ENCODE results near the gene MFRP. TPM values are rescaled to one million over a fixed set of nuclear protein-coding genes. Genes with fewer than 3 reads are reported as not detected.

The MFRP gene
- total RNA-seq, 2 experiments from 2014 or later = not detected

DNA sequence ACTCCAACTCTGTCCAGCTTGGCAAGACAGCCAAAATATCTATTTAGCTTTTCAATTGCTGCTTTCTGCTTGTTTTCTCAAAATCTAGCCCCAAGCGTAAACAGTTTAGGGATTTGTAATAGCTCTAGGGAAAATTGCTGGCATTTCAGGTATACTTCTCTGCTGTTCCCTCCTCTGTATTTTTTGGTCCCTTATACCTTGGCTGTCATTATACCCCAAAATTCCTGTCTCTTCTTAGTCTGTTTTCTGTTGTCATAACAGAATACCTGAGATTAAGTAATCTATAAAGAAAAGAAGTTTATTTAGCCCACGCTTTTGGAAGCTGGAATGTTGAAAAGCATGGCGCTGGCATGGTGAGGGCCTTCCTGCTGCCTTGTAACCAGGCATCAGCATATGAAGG lies 53.0 kb downstream of the MFRP start:
- H3K36me3 Mint-ChIP-seq (ENCODE audit: low read depth) = peaks cover 78% of the 10 kb centered on the region
- ATAC-seq (ENCODE audit: poor library complexity) (no peak), DNase-seq (no peak)
- no peaks in the 10 kb centered on the region for H3K27me3 Mint-ChIP-seq
- Histone ChIP-seq H3K4me3 (ENCODE audit: low read length) (no peak overlapping the region), H3K9me3 (ENCODE audit: control insufficient read depth in 1 of 2, insufficient read depth in 1 of 2, low read length in 2 of 2) (peaks cover 0 to 18% of the 10 kb centered on the region in 2 experiments), H3K27ac (ENCODE audit: low read depth in 1 of 2, low read length in 2 of 2) (no peak overlapping the region), H3K4me1 (ENCODE audit: insufficient read depth, low read length) (no peaks in the 10 kb centered on the region), H3K36me3 (ENCODE audit: insufficient read depth, low read length) (peaks cover 65% of the 10 kb centered on the region), H3K27me3 (ENCODE audit: control insufficient read depth in 1 of 2, insufficient read depth in 2 of 2, low read length in 2 of 2) (no peaks in the 10 kb centered on the region)
- no peaks in the 10 kb centered on the region for H3K4me1 Mint-ChIP-seq (ENCODE audit: low read depth)
- H3K4me3 Mint-ChIP-seq = no peak overlapping the region
- H3K27ac Mint-ChIP-seq = no peak overlapping the region
- H3K9me3 Mint-ChIP-seq = no peaks in the 10 kb centered on the region
- ChIA-PET POLR2A (no interaction called here), CTCF (no interaction called here)
- intact Hi-C loops (cut with DNase I, micrococcal nuclease) = no loop called here
- TF ChIP-seq, protein P1, sequence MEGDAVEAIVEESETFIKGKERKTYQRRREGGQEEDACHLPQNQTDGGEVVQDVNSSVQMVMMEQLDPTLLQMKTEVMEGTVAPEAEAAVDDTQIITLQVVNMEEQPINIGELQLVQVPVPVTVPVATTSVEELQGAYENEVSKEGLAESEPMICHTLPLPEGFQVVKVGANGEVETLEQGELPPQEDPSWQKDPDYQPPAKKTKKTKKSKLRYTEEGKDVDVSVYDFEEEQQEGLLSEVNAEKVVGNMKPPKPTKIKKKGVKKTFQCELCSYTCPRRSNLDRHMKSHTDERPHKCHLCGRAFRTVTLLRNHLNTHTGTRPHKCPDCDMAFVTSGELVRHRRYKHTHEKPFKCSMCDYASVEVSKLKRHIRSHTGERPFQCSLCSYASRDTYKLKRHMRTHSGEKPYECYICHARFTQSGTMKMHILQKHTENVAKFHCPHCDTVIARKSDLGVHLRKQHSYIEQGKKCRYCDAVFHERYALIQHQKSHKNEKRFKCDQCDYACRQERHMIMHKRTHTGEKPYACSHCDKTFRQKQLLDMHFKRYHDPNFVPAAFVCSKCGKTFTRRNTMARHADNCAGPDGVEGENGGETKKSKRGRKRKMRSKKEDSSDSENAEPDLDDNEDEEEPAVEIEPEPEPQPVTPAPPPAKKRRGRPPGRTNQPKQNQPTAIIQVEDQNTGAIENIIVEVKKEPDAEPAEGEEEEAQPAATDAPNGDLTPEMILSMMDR (IDR thresholded peaks at IDR 0.05) = no peak

DNA sequence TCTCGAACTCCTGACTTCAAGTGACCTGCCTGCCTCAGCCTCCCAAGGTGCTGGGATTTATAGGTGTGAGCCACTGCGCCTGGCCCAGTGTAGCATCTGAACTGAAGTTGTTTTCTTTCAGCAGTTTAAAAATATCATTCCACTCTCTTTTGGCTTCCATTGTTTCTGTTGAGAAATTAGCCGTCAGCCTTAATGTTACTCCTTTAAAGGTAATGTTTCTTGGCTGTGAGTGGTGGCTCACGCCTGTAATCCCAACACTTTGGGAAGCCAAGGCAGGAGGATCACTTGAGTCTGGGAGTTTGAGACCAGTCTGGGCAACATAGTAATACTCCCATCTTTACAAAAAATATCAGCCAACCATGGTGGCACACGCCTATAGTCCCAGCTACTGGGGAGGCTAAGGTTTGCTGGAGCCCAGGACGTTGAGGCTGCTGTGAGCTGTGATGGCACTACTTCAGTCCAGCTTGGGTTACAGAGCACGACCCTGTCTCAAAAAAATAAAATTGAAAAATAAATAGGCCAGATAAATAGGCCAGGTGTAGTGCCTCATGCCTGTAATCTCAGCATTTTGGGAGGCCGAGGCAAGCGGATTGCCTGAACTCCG lies 55.5 kb downstream of the MFRP start:
- CTCF ChIA-PET = no interaction called here
- ATAC-seq (ENCODE audit: poor library complexity) (no peak), DNase-seq (no peak)
- TF ChIP-seq, protein P1 (IDR thresholded peaks at IDR 0.05) = no peak
- Histone ChIP-seq H3K27me3 (ENCODE audit: control insufficient read depth in 1 of 2, insufficient read depth in 2 of 2, low read length in 2 of 2) (no peaks in the 10 kb centered on the region), H3K4me3 (ENCODE audit: low read length) (no peak overlapping the region), H3K36me3 (ENCODE audit: insufficient read depth, low read length) (peaks cover 63% of the 10 kb centered on the region), H3K27ac (ENCODE audit: low read depth in 1 of 2, low read length in 2 of 2) (no peak overlapping the region), H3K4me1 (ENCODE audit: insufficient read depth, low read length) (no peaks in the 10 kb centered on the region), H3K9me3 (ENCODE audit: control insufficient read depth in 1 of 2, insufficient read depth in 1 of 2, low read length in 2 of 2) (peaks cover 0 to 18% of the 10 kb centered on the region in 2 experiments)
- H3K4me3 Mint-ChIP-seq = no peak overlapping the region
- no peak overlapping the region for H3K27ac Mint-ChIP-seq
- no peaks in the 10 kb centered on the region for H3K27me3 Mint-ChIP-seq
- H3K4me1 Mint-ChIP-seq (ENCODE audit: low read depth) = no peaks in the 10 kb centered on the region
- intact Hi-C loops (cut with DNase I, micrococcal nuclease) = no loop called here
- H3K9me3 Mint-ChIP-seq = no peaks in the 10 kb centered on the region
- peaks cover 79% of the 10 kb centered on the region for H3K36me3 Mint-ChIP-seq (ENCODE audit: low read depth)
- POLR2A ChIA-PET = interaction anchor here (1.0 to 1.2 kb wide), 2 partner anchors 17 to 24 kb away, joined by 3 read pairs; no protein-coding TSS in a partner anchor

Small RNA genes lying within 50 kb of the gene (microRNA-seq; reads per million reads assigned to microRNA genes)
- not detected for gene MIR6756 (ENCODE audit: borderline microRNAs expressed, borderline replicate concordance)

Other genes starting within 250 kb of the MFRP start
- gene DPAGT1, start 244.9 kb downstream of the MFRP start, total RNA-seq = 10 to 100 TPM in 1 of 2 experiments, 1 to 10 TPM in 1; 9.5 to 11.7 TPM
- gene C2CD2L, start 239.4 kb downstream of the MFRP start, total RNA-seq = 10 to 100 TPM; 16.0 to 16.2 TPM
- 10 to 100 TPM; 17.6 to 20.5 TPM for gene HINFP, start 225.1 kb downstream of the MFRP start, total RNA-seq
- under 1 TPM in 1 of 2 experiments, not detected in 1; 0.08 TPM for gene ABCG4, start 197.7 kb downstream of the MFRP start, total RNA-seq
- 1 to 10 TPM; 4.2 to 5.4 TPM for gene NLRX1, start 178.0 kb downstream of the MFRP start, total RNA-seq
- gene NHERF4, start 161.2 kb downstream of the MFRP start, total RNA-seq = under 1 TPM; 0.59 to 0.63 TPM
- 10 to 100 TPM; 19.5 to 20.8 TPM for gene CBL, start 140.4 kb downstream of the MFRP start, total RNA-seq
- 10 to 100 TPM; 16.0 to 16.5 TPM for gene MCAM, start 29.6 kb downstream of the MFRP start, total RNA-seq
- gene RNF26, start 12.2 kb downstream of the MFRP start, total RNA-seq = 10 to 100 TPM; 18.3 to 20.5 TPM
- gene C1QTNF5, start 5.8 kb downstream of the MFRP start, total RNA-seq = not detected
- gene USP2, start 35.0 kb upstream of the MFRP start, total RNA-seq = 1 to 10 TPM; 2.0 to 2.6 TPM
- gene THY1, start 76.5 kb upstream of the MFRP start, total RNA-seq = not detected